HEK293 (cell line): Measurements from ENCODE around the gene USP21.
A peak's percentile ranks its signal among the peaks of the same experiment; 100 is the strongest.

Experiments used
- BCL11B ChIP-seq: fragments of 450-650 bp; formaldehyde crosslinking; IDR thresholded peaks from 2 replicates; pipeline ENCODE4 v1.5.1; 2016; ENCODE audit warnings: low read depth, missing biosample characterization, missing genetic modification characterization
- GLIS1 ChIP-seq: fragments of 450-650 bp; formaldehyde crosslinking; IDR thresholded peaks from 2 replicates; pipeline ENCODE4 v1.5.1; 2016; ENCODE audit warnings: missing biosample characterization, missing genetic modification characterization
- GLIS2 ChIP-seq: fragments of 450-650 bp; formaldehyde crosslinking; IDR thresholded peaks from 2 replicates; pipeline ENCODE4 v1.5.1; 2016; ENCODE audit warnings: missing biosample characterization, missing genetic modification characterization
- KLF8 ChIP-seq: fragments of 450-650 bp; formaldehyde crosslinking; IDR thresholded peaks from 2 replicates; pipeline ENCODE4 v1.5.1; 2016; ENCODE audit warnings: missing biosample characterization, missing genetic modification characterization
- MYNN ChIP-seq: fragments of 450-650 bp; formaldehyde crosslinking; IDR thresholded peaks from 2 replicates; pipeline ENCODE4 v1.5.1; 2016; ENCODE audit warnings: missing biosample characterization, missing genetic modification characterization, borderline replicate concordance
- RBAK ChIP-seq: fragments of 450-650 bp; formaldehyde crosslinking; IDR thresholded peaks from 2 replicates; pipeline ENCODE4 v1.5.1; 2016; ENCODE audit warnings: missing biosample characterization, missing genetic modification characterization
- SP7 ChIP-seq: fragments of 450-650 bp; formaldehyde crosslinking; IDR thresholded peaks from 2 replicates; pipeline ENCODE4 v1.5.1; 2016; ENCODE audit warnings: missing biosample characterization, missing genetic modification characterization
- ZBTB20 ChIP-seq: fragments of 450-650 bp; formaldehyde crosslinking; IDR thresholded peaks from 2 replicates; pipeline ENCODE4 v1.5.1; 2016; ENCODE audit warnings: missing biosample characterization, missing genetic modification characterization
- ZBTB8A ChIP-seq: fragments of 450-650 bp; formaldehyde crosslinking; IDR thresholded peaks from 2 replicates; pipeline ENCODE4 v1.5.1; 2016; ENCODE audit warnings: missing biosample characterization, missing genetic modification characterization
- ZNF114 ChIP-seq: fragments of 450-650 bp; formaldehyde crosslinking; IDR thresholded peaks from 2 replicates; pipeline ENCODE4 v1.5.0; 2017; ENCODE audit warnings: missing biosample characterization, missing genetic modification characterization
- ZNF132 ChIP-seq: fragments of 450-650 bp; formaldehyde crosslinking; IDR thresholded peaks from 2 replicates; pipeline ENCODE4 v1.5.1; 2017; ENCODE audit warnings: missing biosample characterization, missing genetic modification characterization, borderline replicate concordance
- ZNF140 ChIP-seq: fragments of 450-650 bp; formaldehyde crosslinking; IDR thresholded peaks from 2 replicates; pipeline ENCODE4 v1.5.1; 2016; ENCODE audit warnings: missing biosample characterization, missing genetic modification characterization
- ZNF146 ChIP-seq: fragments of 450-650 bp; formaldehyde crosslinking; IDR thresholded peaks from 2 replicates; pipeline ENCODE4 v1.5.1; 2016; ENCODE audit warnings: missing biosample characterization, missing genetic modification characterization
- ZNF184 ChIP-seq: fragments of 450-650 bp; IDR thresholded peaks from 2 replicates; pipeline ENCODE4 v1.5.1; 2018; ENCODE audit warnings: missing biosample characterization, mild to moderate bottlenecking, missing genetic modification characterization
- ZNF274 ChIP-seq, 2 experiments: fragments of 200-500 bp in 1 of 2; fragments of 450-650 bp in 1 of 2; sonication (Bioruptor generic) in 1 of 2; formaldehyde crosslinking in 1 of 2; IDR thresholded peaks; 2 replicates each; pipeline versions ENCODE4 v1.5.1 to v1.6.1; 2014 to 2016; ENCODE audit warnings: borderline replicate concordance in 1 of 2, inconsistent platforms in 1 of 2, low read length in 1 of 2, missing biosample characterization in 1 of 2, missing genetic modification characterization in 1 of 2
- ZNF324 ChIP-seq: fragments of 450-650 bp; formaldehyde crosslinking; IDR thresholded peaks from 2 replicates; pipeline ENCODE4 v1.5.1; 2016; ENCODE audit warnings: missing biosample characterization, missing genetic modification characterization
- ZNF521 ChIP-seq: fragments of 450-650 bp; formaldehyde crosslinking; IDR thresholded peaks from 2 replicates; pipeline ENCODE4 v1.5.1; 2017; ENCODE audit warnings: missing biosample characterization, mild to moderate bottlenecking, missing genetic modification characterization
- ZNF549 ChIP-seq: fragments of 450-650 bp; IDR thresholded peaks from 2 replicates; pipeline ENCODE4 v1.5.1; 2018; ENCODE audit warnings: missing biosample characterization, missing genetic modification characterization, mild to moderate bottlenecking, inconsistent platforms, moderate library complexity
- ZNF561 ChIP-seq: fragments of 450-650 bp; IDR thresholded peaks from 2 replicates; pipeline ENCODE4 v1.5.1; 2018; ENCODE audit warnings: missing biosample characterization, missing genetic modification characterization, borderline replicate concordance
- ZNF629 ChIP-seq: fragments of 450-650 bp; formaldehyde crosslinking; IDR thresholded peaks from 2 replicates; pipeline ENCODE4 v1.5.1; 2017; ENCODE audit warnings: missing biosample characterization, missing genetic modification characterization
- ZNF658 ChIP-seq: fragments of 450-650 bp; formaldehyde crosslinking; IDR thresholded peaks from 2 replicates; pipeline ENCODE4; 2016; ENCODE audit warnings: missing biosample characterization, missing genetic modification characterization
- ZNF660 ChIP-seq: fragments of 450-650 bp; IDR thresholded peaks from 2 replicates; pipeline ENCODE4 v1.5.1; 2018; ENCODE audit warnings: missing biosample characterization, mild to moderate bottlenecking, missing genetic modification characterization
- ZNF670 ChIP-seq: fragments of 450-650 bp; formaldehyde crosslinking; IDR thresholded peaks from 2 replicates; pipeline ENCODE4 v1.5.1; 2016; ENCODE audit warnings: missing biosample characterization, missing genetic modification characterization, low read depth
- ZNF791 ChIP-seq: fragments of 450-650 bp; formaldehyde crosslinking; IDR thresholded peaks from 2 replicates; pipeline ENCODE4 v1.5.1; 2016; ENCODE audit warnings: missing biosample characterization, missing genetic modification characterization
- TF ChIP-seq, protein P1 (sequence below): fragments of 450-650 bp; formaldehyde crosslinking; IDR thresholded peaks from 2 replicates; pipeline ENCODE4 v1.5.1; 2016; ENCODE audit warnings: missing biosample characterization, missing genetic modification characterization
- TF ChIP-seq, protein P2 (sequence below): fragments of 450-650 bp; IDR thresholded peaks from 2 replicates; pipeline ENCODE4 v1.5.1; 2018; ENCODE audit warnings: missing biosample characterization, missing genetic modification characterization
- TF ChIP-seq, protein P3 (sequence below): IDR thresholded peaks from 2 replicates; pipeline ENCODE4 v1.6.1; 2011; ENCODE audit warnings: mild to moderate bottlenecking, low read depth, low read length, borderline replicate concordance
- TF ChIP-seq, protein P4 (sequence below): fragments of 450-650 bp; formaldehyde crosslinking; IDR thresholded peaks from 2 replicates; pipeline ENCODE4 v1.5.1; 2016; ENCODE audit warnings: missing biosample characterization, missing genetic modification characterization, low read depth
- TF ChIP-seq, protein P5 (sequence below): fragments of 450-650 bp; formaldehyde crosslinking; IDR thresholded peaks from 2 replicates; pipeline ENCODE4 v1.5.1; 2016; ENCODE audit warnings: missing biosample characterization, missing genetic modification characterization, low read depth
- TF ChIP-seq, protein P6 (sequence below): sonication (generic); formaldehyde crosslinking; IDR thresholded peaks from 2 replicates; pipeline ENCODE4 v1.8.1; 2022; ENCODE audit warnings: mild to moderate bottlenecking, moderate library complexity, missing genetic modification reagents
- TF ChIP-seq, protein P7 (sequence below): fragments of 450-650 bp; formaldehyde crosslinking; IDR thresholded peaks from 2 replicates; pipeline ENCODE4 v1.5.1; 2016; ENCODE audit warnings: missing biosample characterization, missing genetic modification characterization

USP21 gene

DNA sequence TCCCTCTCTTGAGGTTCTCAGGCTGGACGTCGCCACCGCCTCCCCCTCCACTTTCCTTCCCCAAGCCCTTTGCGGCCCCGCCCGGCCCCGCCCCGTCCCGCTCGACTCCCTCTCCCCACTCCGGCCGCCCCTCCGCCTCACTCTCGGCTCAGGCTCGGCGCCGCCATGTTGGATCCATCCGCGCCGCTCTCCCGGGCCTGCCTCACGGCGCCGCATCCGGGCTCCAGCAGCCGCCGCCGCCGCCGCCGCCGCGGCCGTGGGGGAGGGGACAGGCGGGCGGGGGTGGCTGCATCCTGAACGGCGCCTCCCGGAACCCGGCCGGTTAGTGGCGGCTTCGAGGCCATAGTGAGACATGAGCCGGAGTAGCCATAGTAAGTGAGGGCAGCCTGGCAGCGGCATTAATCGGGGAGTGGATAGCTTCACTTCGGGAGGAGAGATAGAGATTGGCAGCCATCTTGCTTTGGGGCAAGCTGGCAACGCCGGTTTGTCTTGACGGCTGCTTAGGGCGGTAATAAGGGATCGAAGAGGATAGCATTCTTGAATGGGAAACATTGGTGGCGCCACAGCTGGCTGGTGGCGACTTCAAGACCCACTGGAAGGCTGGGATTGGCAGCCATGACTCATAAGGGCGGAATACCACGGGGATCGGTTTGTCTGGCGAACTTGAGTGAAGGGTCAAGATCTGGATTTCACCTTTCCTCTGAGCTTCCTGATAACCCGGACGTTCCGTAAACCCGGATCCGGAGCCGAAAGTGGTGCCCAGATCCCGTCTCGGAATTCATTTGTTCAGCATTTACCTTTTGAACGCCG lies 26.7 kb upstream of the USP21 start, which contains the start of gene DEDD (continued):
- TF ChIP-seq ZNF629 (tag by site-specific recombination) (peak; percentile 21; the same call in 1 of the 2 replicates), ZNF549 (no peak), ZBTB8A (peak; percentile 35; the same call in 1 of the 2 replicates), ZNF324 (tag by site-specific recombination) (no peak; the same call in 1 of the 2 replicates), ZNF184 (tag by site-specific recombination) (0 out of 2 replicates have a peak, but pooled peaks have one; percentile 22), ZNF561 (tag by site-specific recombination) (peak; percentile 72; the same call in 1 of the 2 replicates), BCL11B (tag by site-specific recombination) (no peak), ZNF274 (IDR thresholded peaks at IDR 0.05; ENCODE audit: low read length) (no peak), ZNF274 (tag by site-specific recombination; IDR thresholded peaks at IDR 0.05; ENCODE audit: borderline replicate concordance) (no peak), ZNF114 (tag by site-specific recombination) (no peak), ZNF660 (peak; percentile 91), ZNF791 (no peak), ZBTB20 (tag by site-specific recombination) (peak; percentile 97), GLIS1 (peak; percentile 18; the same call in 1 of the 2 replicates), SP7 (tag by site-specific recombination) (0 out of 2 replicates have a peak, but pooled peaks have one; percentile 53), ZNF132 (no peak), ZNF658 (tag by site-specific recombination) (no peak), ZNF521 (tag by site-specific recombination) (no peak), KLF8 (tag by site-specific recombination) (peak; percentile 54), ZNF140 (no peak), MYNN (tag by site-specific recombination) (no peak), ZNF146 (tag by site-specific recombination) (no peak), ZNF670 (tag by site-specific recombination) (no peak), GLIS2 (tag by site-specific recombination) (no peak), RBAK (tag by site-specific recombination) (no peak)
- TF ChIP-seq, protein P1, sequence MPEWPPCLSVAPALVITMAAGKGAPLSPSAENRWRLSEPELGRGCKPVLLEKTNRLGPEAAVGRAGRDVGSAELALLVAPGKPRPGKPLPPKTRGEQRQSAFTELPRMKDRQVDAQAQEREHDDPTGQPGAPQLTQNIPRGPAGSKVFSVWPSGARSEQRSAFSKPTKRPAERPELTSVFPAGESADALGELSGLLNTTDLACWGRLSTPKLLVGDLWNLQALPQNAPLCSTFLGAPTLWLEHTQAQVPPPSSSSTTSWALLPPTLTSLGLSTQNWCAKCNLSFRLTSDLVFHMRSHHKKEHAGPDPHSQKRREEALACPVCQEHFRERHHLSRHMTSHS (tag by site-specific recombination), result no peak
- TF ChIP-seq, protein P2, sequence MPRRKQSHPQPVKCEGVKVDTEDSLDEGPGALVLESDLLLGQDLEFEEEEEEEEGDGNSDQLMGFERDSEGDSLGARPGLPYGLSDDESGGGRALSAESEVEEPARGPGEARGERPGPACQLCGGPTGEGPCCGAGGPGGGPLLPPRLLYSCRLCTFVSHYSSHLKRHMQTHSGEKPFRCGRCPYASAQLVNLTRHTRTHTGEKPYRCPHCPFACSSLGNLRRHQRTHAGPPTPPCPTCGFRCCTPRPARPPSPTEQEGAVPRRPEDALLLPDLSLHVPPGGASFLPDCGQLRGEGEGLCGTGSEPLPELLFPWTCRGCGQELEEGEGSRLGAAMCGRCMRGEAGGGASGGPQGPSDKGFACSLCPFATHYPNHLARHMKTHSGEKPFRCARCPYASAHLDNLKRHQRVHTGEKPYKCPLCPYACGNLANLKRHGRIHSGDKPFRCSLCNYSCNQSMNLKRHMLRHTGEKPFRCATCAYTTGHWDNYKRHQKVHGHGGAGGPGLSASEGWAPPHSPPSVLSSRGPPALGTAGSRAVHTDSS (tag by site-specific recombination), result no peak
- TF ChIP-seq, protein P3, sequence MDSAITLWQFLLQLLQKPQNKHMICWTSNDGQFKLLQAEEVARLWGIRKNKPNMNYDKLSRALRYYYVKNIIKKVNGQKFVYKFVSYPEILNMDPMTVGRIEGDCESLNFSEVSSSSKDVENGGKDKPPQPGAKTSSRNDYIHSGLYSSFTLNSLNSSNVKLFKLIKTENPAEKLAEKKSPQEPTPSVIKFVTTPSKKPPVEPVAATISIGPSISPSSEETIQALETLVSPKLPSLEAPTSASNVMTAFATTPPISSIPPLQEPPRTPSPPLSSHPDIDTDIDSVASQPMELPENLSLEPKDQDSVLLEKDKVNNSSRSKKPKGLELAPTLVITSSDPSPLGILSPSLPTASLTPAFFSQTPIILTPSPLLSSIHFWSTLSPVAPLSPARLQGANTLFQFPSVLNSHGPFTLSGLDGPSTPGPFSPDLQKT, result no peak
- TF ChIP-seq, protein P4, sequence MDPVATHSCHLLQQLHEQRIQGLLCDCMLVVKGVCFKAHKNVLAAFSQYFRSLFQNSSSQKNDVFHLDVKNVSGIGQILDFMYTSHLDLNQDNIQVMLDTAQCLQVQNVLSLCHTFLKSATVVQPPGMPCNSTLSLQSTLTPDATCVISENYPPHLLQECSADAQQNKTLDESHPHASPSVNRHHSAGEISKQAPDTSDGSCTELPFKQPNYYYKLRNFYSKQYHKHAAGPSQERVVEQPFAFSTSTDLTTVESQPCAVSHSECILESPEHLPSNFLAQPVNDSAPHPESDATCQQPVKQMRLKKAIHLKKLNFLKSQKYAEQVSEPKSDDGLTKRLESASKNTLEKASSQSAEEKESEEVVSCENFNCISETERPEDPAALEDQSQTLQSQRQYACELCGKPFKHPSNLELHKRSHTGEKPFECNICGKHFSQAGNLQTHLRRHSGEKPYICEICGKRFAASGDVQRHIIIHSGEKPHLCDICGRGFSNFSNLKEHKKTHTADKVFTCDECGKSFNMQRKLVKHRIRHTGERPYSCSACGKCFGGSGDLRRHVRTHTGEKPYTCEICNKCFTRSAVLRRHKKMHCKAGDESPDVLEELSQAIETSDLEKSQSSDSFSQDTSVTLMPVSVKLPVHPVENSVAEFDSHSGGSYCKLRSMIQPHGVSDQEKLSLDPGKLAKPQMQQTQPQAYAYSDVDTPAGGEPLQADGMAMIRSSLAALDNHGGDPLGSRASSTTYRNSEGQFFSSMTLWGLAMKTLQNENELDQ (tag by site-specific recombination), result no peak
- TF ChIP-seq, protein P5, sequence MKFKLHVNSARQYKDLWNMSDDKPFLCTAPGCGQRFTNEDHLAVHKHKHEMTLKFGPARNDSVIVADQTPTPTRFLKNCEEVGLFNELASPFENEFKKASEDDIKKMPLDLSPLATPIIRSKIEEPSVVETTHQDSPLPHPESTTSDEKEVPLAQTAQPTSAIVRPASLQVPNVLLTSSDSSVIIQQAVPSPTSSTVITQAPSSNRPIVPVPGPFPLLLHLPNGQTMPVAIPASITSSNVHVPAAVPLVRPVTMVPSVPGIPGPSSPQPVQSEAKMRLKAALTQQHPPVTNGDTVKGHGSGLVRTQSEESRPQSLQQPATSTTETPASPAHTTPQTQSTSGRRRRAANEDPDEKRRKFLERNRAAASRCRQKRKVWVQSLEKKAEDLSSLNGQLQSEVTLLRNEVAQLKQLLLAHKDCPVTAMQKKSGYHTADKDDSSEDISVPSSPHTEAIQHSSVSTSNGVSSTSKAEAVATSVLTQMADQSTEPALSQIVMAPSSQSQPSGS (tag by site-specific recombination), result no peak
- TF ChIP-seq, protein P6, sequence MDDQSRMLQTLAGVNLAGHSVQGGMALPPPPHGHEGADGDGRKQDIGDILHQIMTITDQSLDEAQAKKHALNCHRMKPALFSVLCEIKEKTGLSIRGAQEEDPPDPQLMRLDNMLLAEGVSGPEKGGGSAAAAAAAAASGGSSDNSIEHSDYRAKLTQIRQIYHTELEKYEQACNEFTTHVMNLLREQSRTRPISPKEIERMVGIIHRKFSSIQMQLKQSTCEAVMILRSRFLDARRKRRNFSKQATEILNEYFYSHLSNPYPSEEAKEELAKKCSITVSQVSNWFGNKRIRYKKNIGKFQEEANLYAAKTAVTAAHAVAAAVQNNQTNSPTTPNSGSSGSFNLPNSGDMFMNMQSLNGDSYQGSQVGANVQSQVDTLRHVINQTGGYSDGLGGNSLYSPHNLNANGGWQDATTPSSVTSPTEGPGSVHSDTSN (CRISPR knock-in tag), result no peak
- TF ChIP-seq, protein P7, sequence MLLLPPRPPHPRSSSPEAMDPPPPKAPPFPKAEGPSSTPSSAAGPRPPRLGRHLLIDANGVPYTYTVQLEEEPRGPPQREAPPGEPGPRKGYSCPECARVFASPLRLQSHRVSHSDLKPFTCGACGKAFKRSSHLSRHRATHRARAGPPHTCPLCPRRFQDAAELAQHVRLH (tag by site-specific recombination), result no peak; the same call in none of the 2 replicates
